ENCODE results near the gene ZNF776.
A peak's percentile ranks its signal among the peaks of the same experiment; 100 is the strongest.

ZNF776 gene

GRCh38 chr19:57754091-57754673 is 7.6 kb downstream of the ZNF776 start:
- in situ Hi-C loops (cut with MboI; ENCODE audit: low pct_unique_long_range_greater_than_20kb, low sequenced_read_pairs, unreplicated experiment): no loop called here
- no peak for DNase-seq (ENCODE audit: low spot score)
- no peak for TF ChIP-seq CTCF (IDR thresholded peaks at IDR 0.05; ENCODE audit: extremely low read depth, insufficient read depth, missing control alignments)

GRCh38 chr19:57755031-57755430 is 8.4 kb downstream of the ZNF776 start:
- no peak for TF ChIP-seq CTCF (IDR thresholded peaks at IDR 0.05; ENCODE audit: extremely low read depth, insufficient read depth, missing control alignments)
- in situ Hi-C loops (cut with MboI; ENCODE audit: low pct_unique_long_range_greater_than_20kb, low sequenced_read_pairs, unreplicated experiment): no loop called here
- DNase-seq (ENCODE audit: low spot score): no peak

- no peak for TF ChIP-seq CTCF (IDR thresholded peaks at IDR 0.05; ENCODE audit: extremely low read depth, insufficient read depth, missing control alignments)
- in situ Hi-C loops (cut with MboI; ENCODE audit: low pct_unique_long_range_greater_than_20kb, low sequenced_read_pairs, unreplicated experiment): no loop called here
- DNase-seq (ENCODE audit: low spot score): no peak
Observed at GRCh38 chr19:57757941-57758340, 11.3 kb downstream of the ZNF776 start.

- DNase-seq (ENCODE audit: low spot score): no peak
- in situ Hi-C loops (cut with MboI; ENCODE audit: low pct_unique_long_range_greater_than_20kb, low sequenced_read_pairs, unreplicated experiment): no loop called here
- TF ChIP-seq CTCF (IDR thresholded peaks at IDR 0.05; ENCODE audit: extremely low read depth, insufficient read depth, missing control alignments): no peak
Observed at GRCh38 chr19:57759096-57759495, 12.5 kb downstream of the ZNF776 start.

GRCh38 chr19:57769345-57770131 is 22.9 kb downstream of the ZNF776 start, which contains the start of gene ZNF586:
Gene ZNF586, plus strand, starts transcription at chr19:57769676. Its CDS starts 167 bp downstream, at chr19:57769843.
- in situ Hi-C loops (cut with MboI; ENCODE audit: low pct_unique_long_range_greater_than_20kb, low sequenced_read_pairs, unreplicated experiment): no loop called here
- no peak for TF ChIP-seq CTCF (IDR thresholded peaks at IDR 0.05; ENCODE audit: extremely low read depth, insufficient read depth, missing control alignments)
- DNase-seq (ENCODE audit: low spot score): peak; percentile 95

- no peak for TF ChIP-seq CTCF (IDR thresholded peaks at IDR 0.05; ENCODE audit: extremely low read depth, insufficient read depth, missing control alignments)
- DNase-seq (ENCODE audit: low spot score): no peak
- in situ Hi-C loops (cut with MboI; ENCODE audit: low pct_unique_long_range_greater_than_20kb, low sequenced_read_pairs, unreplicated experiment): no loop called here
Observed at GRCh38 chr19:57771417-57771816, 24.8 kb downstream of the ZNF776 start.

Data from GM13977 (cell line).